Upper lobe of right lung (tissue), 1 donor: ENCODE measurements around the gene PANK4. TPM values are rescaled to one million over a fixed set of nuclear protein-coding genes. Genes with fewer than 3 reads are reported as not detected.
"Not testable (repeated sequence)": the region's sequence is repeated elsewhere in the genome, so short reads cannot be mapped to it uniquely, and the experiment has no call there.

Experiments
- ATAC-seq: fragments of 200-7000 bp; cut with Tn5 transposase; one replicate; pipeline ENCODE4 v1.9.1; 2020; ENCODE audit warnings: mild to moderate bottlenecking, moderate library complexity
- DNase-seq: peaks from one replicate; pipeline ENCODE4 v3.0.0-alpha.2; 2020
- H3K27ac ChIP-seq: fragments of 200-600 bp; one replicate; pipeline ENCODE4 v1.8.0; 2022
- H3K27me3 ChIP-seq: fragments of 200-600 bp; one replicate; pipeline ENCODE4 v1.8.0; 2022; ENCODE audit warnings: mild to moderate bottlenecking
- H3K36me3 ChIP-seq: fragments of 200-600 bp; one replicate; pipeline ENCODE4 v1.8.0; 2022
- H3K4me1 ChIP-seq: fragments of 200-600 bp; one replicate; pipeline ENCODE4 v1.8.0; 2022
- H3K4me3 ChIP-seq: fragments of 200-600 bp; one replicate; pipeline ENCODE4 v1.8.0; 2022; ENCODE audit warnings: mild to moderate bottlenecking
- H3K9me3 ChIP-seq: fragments of 200-600 bp; one replicate; pipeline ENCODE4 v1.8.0; 2022
- CTCF ChIP-seq: fragments of 200-600 bp; IDR thresholded peaks from one replicate; pipeline ENCODE4 v1.8.0; 2022; ENCODE audit warnings: antibody characterized with exemption
- intact Hi-C: fragments of 100-400 bp; cut with DNase I; formaldehyde crosslinking; loops from one replicate; pipeline ENCODE4 v1.11.0; 2022
- total RNA-seq: library from RNA; stranded (reverse); fragmentation: NEBNext Ultra II Directional; extraction: Animal tissue kit (Norgen Biotek cat#: 25700); gene quantifications from one replicate; pipeline ENCODE4 v1.2.1, GENCODE V29; 2021
- donor health status: DM: no; HTN: yes; CAD: no; lungs with severe emphysema.

Gene PANK4
- total RNA-seq, 1 donor from 2014 or later = 36.4 TPM

- intact Hi-C loops = no loop called here
- peaks cover 36% of the 10 kb centered on the region for H3K27me3 ChIP-seq
These were observed 65.2 kb downstream of the PANK4 start for GRCh38 chr1:2460996-2461751.

GRCh38 chr1:2460203-2460602 lies 66.2 kb downstream of the PANK4 start:
- intact Hi-C loops = no loop called here
- ATAC-seq = no peak
- H3K9me3 ChIP-seq = no peaks in the 10 kb centered on the region
- TF ChIP-seq CTCF = no peak
- H3K27ac ChIP-seq = no peak overlapping the region
- no peaks in the 10 kb centered on the region for H3K36me3 ChIP-seq
- H3K4me3 ChIP-seq = no peak overlapping the region
- no peak for DNase-seq
- H3K4me1 ChIP-seq = no peaks in the 10 kb centered on the region
- peaks cover 33% of the 10 kb centered on the region for H3K27me3 ChIP-seq

More at GRCh38 chr1:2460996-2461751, 65.2 kb downstream of the PANK4 start:
- no peaks in the 10 kb centered on the region for H3K36me3 ChIP-seq
- ATAC-seq (no peak), DNase-seq (no peak)
- no peak overlapping the region for H3K4me3 ChIP-seq
- H3K9me3 ChIP-seq = no peaks in the 10 kb centered on the region
- H3K27ac ChIP-seq = no peak overlapping the region
- no peak for TF ChIP-seq CTCF
- H3K4me1 ChIP-seq = no peaks in the 10 kb centered on the region

GRCh38 chr1:2459757-2460156 lies 66.6 kb downstream of the PANK4 start:
- H3K27me3 ChIP-seq = peaks cover 33% of the 10 kb centered on the region
- DNase-seq (no peak), ATAC-seq (peak; percentile 3)
- no peak overlapping the region for H3K4me3 ChIP-seq
- no peak overlapping the region for H3K27ac ChIP-seq
- intact Hi-C loops = no loop called here
- peak; percentile 13 for TF ChIP-seq CTCF
- no peaks in the 10 kb centered on the region for H3K4me1 ChIP-seq
- no peaks in the 10 kb centered on the region for H3K9me3 ChIP-seq
- H3K36me3 ChIP-seq = no peaks in the 10 kb centered on the region

- intact Hi-C loops, H3K4me3 ChIP-seq, ATAC-seq, DNase-seq, H3K4me1 ChIP-seq, H3K9me3 ChIP-seq, H3K27ac ChIP-seq, H3K36me3 ChIP-seq: not testable (repeated sequence)
- peaks cover 30% of the 10 kb centered on the region for H3K27me3 ChIP-seq
These were observed 67.2 kb downstream of the PANK4 start for GRCh38 chr1:2459102-2459753.

GRCh38 chr1:2458687-2459086 lies 67.7 kb downstream of the PANK4 start:
- intact Hi-C loops = no loop called here
- Histone ChIP-seq H3K27ac (no peak overlapping the region), H3K4me1 (no peaks in the 10 kb centered on the region), H3K36me3 (no peaks in the 10 kb centered on the region), H3K27me3 (peaks cover 25% of the 10 kb centered on the region), H3K4me3 (no peak overlapping the region), H3K9me3 (no peaks in the 10 kb centered on the region)
- DNase-seq (no peak), ATAC-seq (no peak)
- no peak for TF ChIP-seq CTCF

Other genes with a start within 250 kb of the PANK4 start
- 9.0 TPM for gene MORN1, start 135.0 kb downstream of the PANK4 start, total RNA-seq
- gene RER1, start 134.8 kb downstream of the PANK4 start, total RNA-seq = 118 TPM
- 14.6 TPM for gene PEX10, start 114.0 kb downstream of the PANK4 start, total RNA-seq
- gene PLCH2, start 50.3 kb downstream of the PANK4 start, total RNA-seq = 2.4 TPM
- gene HES5, start 3.7 kb upstream of the PANK4 start, total RNA-seq = 1.5 TPM
- gene TNFRSF14, start 29.8 kb upstream of the PANK4 start, total RNA-seq = 133 TPM
- 25.9 TPM for gene PRXL2B, start 60.2 kb upstream of the PANK4 start, total RNA-seq
- gene MMEL1, start 106.4 kb upstream of the PANK4 start, total RNA-seq = 3.2 TPM